ENCODE measurements around the gene CDK6.

CDK6 gene

GRCh38 chr7:92567460-92567859 is 268.9 kb downstream of the CDK6 start:
- TF ChIP-seq MYC (IDR thresholded peaks at IDR 0.05; ENCODE audit: low read depth, low read length) (no peak), POLR2A (IDR thresholded peaks at IDR 0.05; ENCODE audit: extremely low read depth, insufficient read length) (no peak), CTCF (IDR thresholded peaks at IDR 0.05; ENCODE audit: low read depth, low read length) (no peak)
- TF ChIP-seq, protein P1, sequence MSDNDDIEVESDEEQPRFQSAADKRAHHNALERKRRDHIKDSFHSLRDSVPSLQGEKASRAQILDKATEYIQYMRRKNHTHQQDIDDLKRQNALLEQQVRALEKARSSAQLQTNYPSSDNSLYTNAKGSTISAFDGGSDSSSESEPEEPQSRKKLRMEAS (IDR thresholded peaks at IDR 0.05; ENCODE audit: low read depth, low read length) = no peak

GRCh38 chr7:92563345-92563744 is 273.0 kb downstream of the CDK6 start:
- no peak for DNase-seq (ENCODE audit: low read depth)
- no peak overlapping the region for H3K4me3 ChIP-seq (ENCODE audit: low read depth, low read length)
- TF ChIP-seq CTCF (IDR thresholded peaks at IDR 0.05; ENCODE audit: low read depth, low read length) (no peak), MYC (IDR thresholded peaks at IDR 0.05; ENCODE audit: low read depth, low read length) (no peak), POLR2A (IDR thresholded peaks at IDR 0.05; ENCODE audit: extremely low read depth, insufficient read length) (no peak)
- TF ChIP-seq, protein P1 (IDR thresholded peaks at IDR 0.05; ENCODE audit: low read depth, low read length) = no peak

More at GRCh38 chr7:92567460-92567859, 268.9 kb downstream of the CDK6 start:
- H3K4me3 ChIP-seq (ENCODE audit: low read depth, low read length) = no peak overlapping the region
- no peak for DNase-seq (ENCODE audit: low read depth)

DNA sequence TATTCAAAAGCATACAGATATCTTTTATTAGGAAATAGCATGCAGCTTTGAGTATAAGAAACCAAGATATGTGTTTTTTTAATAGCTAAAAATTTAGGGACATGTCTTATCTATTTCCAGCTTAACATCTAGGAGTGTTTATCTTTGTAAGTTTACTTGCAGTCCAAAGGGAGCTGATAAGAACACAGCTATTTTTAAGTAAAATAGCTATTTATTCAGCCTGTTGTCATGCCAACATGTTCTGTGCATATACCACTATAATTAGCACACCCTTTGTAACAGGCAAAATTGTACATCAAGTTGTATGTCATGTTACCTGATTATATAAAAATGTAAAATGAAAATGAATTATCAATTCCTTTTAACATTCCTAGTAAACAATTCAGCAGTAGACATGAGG is 275.8 kb downstream of the CDK6 start:
- no peak for DNase-seq (ENCODE audit: low read depth)
- no peak for TF ChIP-seq MYC (IDR thresholded peaks at IDR 0.05; ENCODE audit: low read depth, low read length)
- TF ChIP-seq, protein P1 (IDR thresholded peaks at IDR 0.05; ENCODE audit: low read depth, low read length) = no peak
- TF ChIP-seq CTCF (IDR thresholded peaks at IDR 0.05; ENCODE audit: low read depth, low read length) = no peak
- no peak for TF ChIP-seq POLR2A (IDR thresholded peaks at IDR 0.05; ENCODE audit: extremely low read depth, insufficient read length)
- no peak overlapping the region for H3K4me3 ChIP-seq (ENCODE audit: low read depth, low read length)

GRCh38 chr7:92557808-92558362 is 278.5 kb downstream of the CDK6 start:
- no peak for TF ChIP-seq MYC (IDR thresholded peaks at IDR 0.05; ENCODE audit: low read depth, low read length)
- TF ChIP-seq CTCF (IDR thresholded peaks at IDR 0.05; ENCODE audit: low read depth, low read length) = no peak
- TF ChIP-seq, protein P1 (IDR thresholded peaks at IDR 0.05; ENCODE audit: low read depth, low read length) = no peak
- TF ChIP-seq POLR2A (IDR thresholded peaks at IDR 0.05; ENCODE audit: extremely low read depth, insufficient read length) = no peak
- DNase-seq (ENCODE audit: low read depth) = no peak
- no peak overlapping the region for H3K4me3 ChIP-seq (ENCODE audit: low read depth, low read length)

- no peak for DNase-seq (ENCODE audit: low read depth)
- TF ChIP-seq, protein P1 (IDR thresholded peaks at IDR 0.05; ENCODE audit: low read depth, low read length) = no peak
- TF ChIP-seq POLR2A (IDR thresholded peaks at IDR 0.05; ENCODE audit: extremely low read depth, insufficient read length) = no peak
- TF ChIP-seq MYC (IDR thresholded peaks at IDR 0.05; ENCODE audit: low read depth, low read length) = no peak
- TF ChIP-seq CTCF (IDR thresholded peaks at IDR 0.05; ENCODE audit: low read depth, low read length) = no peak
- H3K4me3 ChIP-seq (ENCODE audit: low read depth, low read length) = no peak overlapping the region
These were observed 279.1 kb downstream of the CDK6 start for GRCh38 chr7:92557249-92557648.

All from NB4 (cell line).